KMS-11 (cell line): ENCODE results near the gene OR5B12.

Experiments
- H2AFZ ChIP-seq: fragments of 200-600 bp; sonication (generic); 2 replicates; pipeline ENCODE4 v1.6.1; 2016; ENCODE audit warnings: antibody characterized with exemption, mixed run types, low read depth
- H3K27ac ChIP-seq: fragments of 200-600 bp; sonication (generic); 2 replicates; pipeline ENCODE4 v1.6.1; 2016; ENCODE audit warnings: mild to moderate bottlenecking, mixed run types
- H3K27me3 ChIP-seq: fragments of 200-600 bp; sonication (generic); 2 replicates; pipeline ENCODE4 v1.6.1; 2017; ENCODE audit warnings: mild to moderate bottlenecking, low read depth, mixed run types, moderate library complexity; ENCODE audit not compliant: insufficient read depth
- H3K36me3 ChIP-seq: fragments of 200-600 bp; sonication (generic); 2 replicates; pipeline ENCODE4 v1.6.1; 2017; ENCODE audit warnings: mild to moderate bottlenecking, mixed run types; ENCODE audit not compliant: insufficient read depth
- H3K4me1 ChIP-seq: fragments of 200-600 bp; sonication (generic); 2 replicates; pipeline ENCODE4 v1.6.1; 2016; ENCODE audit warnings: mild to moderate bottlenecking, low read depth, mixed run types; ENCODE audit not compliant: poor library complexity, severe bottlenecking
- H3K4me2 ChIP-seq: fragments of 200-600 bp; sonication (generic); 2 replicates; pipeline ENCODE4 v1.7.0; 2016; ENCODE audit warnings: mild to moderate bottlenecking, mixed run types
- H3K4me3 ChIP-seq: fragments of 200-600 bp; sonication (generic); IDR thresholded peaks from 2 replicates; pipeline ENCODE4 v1.6.1; 2017; ENCODE audit warnings: low read depth, low read length, mixed read lengths; ENCODE audit not compliant: insufficient read depth
- H3K79me2 ChIP-seq: fragments of 200-600 bp; sonication (generic); 2 replicates; pipeline ENCODE4 v1.6.1; 2016; ENCODE audit warnings: low read depth, mixed run types; ENCODE audit not compliant: insufficient read depth
- H3K9ac ChIP-seq: fragments of 200-600 bp; sonication (generic); 2 replicates; pipeline ENCODE4 v1.6.1; 2016; ENCODE audit warnings: mild to moderate bottlenecking, mixed run types
- H4K20me1 ChIP-seq: fragments of 200-600 bp; sonication (generic); 2 replicates; pipeline ENCODE4 v1.6.1; 2016; ENCODE audit warnings: mild to moderate bottlenecking, mixed run types; ENCODE audit not compliant: insufficient read depth
- TF ChIP-seq, protein P1 (sequence below): fragments of 200-600 bp; sonication (generic); conservative IDR thresholded peaks from 2 replicates; pipeline ENCODE4 v1.6.1; 2017; ENCODE audit warnings: low read depth, mild to moderate bottlenecking, antibody characterized with exemption, low read length, moderate library complexity, mixed read lengths

Gene OR5B12

GRCh38 chr11:58442136-58442535 is at the start of gene OR5B12:
Gene OR5B12, minus strand, starts transcription at chr11:58442236. Its CDS starts 2,085 bp downstream, at chr11:58440151.
- H3K4me1 ChIP-seq: no peaks in the 10 kb centered on the region

DNA sequence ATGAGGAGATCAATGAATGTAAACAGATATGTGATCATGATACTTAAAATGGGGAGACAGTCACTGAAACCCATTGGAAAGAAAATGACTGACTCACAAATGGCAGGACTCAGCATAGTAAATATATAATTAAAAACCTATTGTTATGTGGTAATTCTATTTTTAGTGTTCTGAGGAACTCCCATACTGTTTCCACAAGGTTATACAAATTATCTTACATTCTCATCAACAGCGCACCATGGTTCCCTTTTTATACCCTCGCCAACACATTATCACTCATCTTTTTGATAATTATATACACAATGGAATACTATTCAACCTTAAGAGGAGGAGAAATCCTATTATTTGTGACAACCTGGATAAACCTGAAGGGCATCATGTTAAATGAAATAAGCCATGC is 48.8 kb upstream of the OR5B12 start:
- Histone ChIP-seq H2AFZ (no peak overlapping the region), H4K20me1 (no peaks in the 10 kb centered on the region), H3K27me3 (no peaks in the 10 kb centered on the region), H3K79me2 (no peaks in the 10 kb centered on the region), H3K9ac (no peak overlapping the region), H3K4me3 (no peak overlapping the region), H3K4me2 (no peak overlapping the region), H3K27ac (no peak overlapping the region), H3K4me1 (peaks cover 23% of the 10 kb centered on the region), H3K36me3 (no peaks in the 10 kb centered on the region)
- TF ChIP-seq, protein P1, sequence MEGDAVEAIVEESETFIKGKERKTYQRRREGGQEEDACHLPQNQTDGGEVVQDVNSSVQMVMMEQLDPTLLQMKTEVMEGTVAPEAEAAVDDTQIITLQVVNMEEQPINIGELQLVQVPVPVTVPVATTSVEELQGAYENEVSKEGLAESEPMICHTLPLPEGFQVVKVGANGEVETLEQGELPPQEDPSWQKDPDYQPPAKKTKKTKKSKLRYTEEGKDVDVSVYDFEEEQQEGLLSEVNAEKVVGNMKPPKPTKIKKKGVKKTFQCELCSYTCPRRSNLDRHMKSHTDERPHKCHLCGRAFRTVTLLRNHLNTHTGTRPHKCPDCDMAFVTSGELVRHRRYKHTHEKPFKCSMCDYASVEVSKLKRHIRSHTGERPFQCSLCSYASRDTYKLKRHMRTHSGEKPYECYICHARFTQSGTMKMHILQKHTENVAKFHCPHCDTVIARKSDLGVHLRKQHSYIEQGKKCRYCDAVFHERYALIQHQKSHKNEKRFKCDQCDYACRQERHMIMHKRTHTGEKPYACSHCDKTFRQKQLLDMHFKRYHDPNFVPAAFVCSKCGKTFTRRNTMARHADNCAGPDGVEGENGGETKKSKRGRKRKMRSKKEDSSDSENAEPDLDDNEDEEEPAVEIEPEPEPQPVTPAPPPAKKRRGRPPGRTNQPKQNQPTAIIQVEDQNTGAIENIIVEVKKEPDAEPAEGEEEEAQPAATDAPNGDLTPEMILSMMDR: no peak

More at GRCh38 chr11:58442136-58442535, at the start of gene OR5B12:
- no peaks in the 10 kb centered on the region for H3K27me3 ChIP-seq
- no peak within 1 kb of the TSS for H2AFZ ChIP-seq
- H3K4me3 ChIP-seq: no peak within 1 kb of the TSS
- H3K27ac ChIP-seq: no peak within 1 kb of the TSS
- H3K79me2 ChIP-seq: no peaks in the 10 kb centered on the region
- no peak within 1 kb of the TSS for H3K9ac ChIP-seq
- TF ChIP-seq, protein P1: no peak
- no peaks in the 10 kb centered on the region for H3K36me3 ChIP-seq
- no peak within 1 kb of the TSS for H3K4me2 ChIP-seq
- H4K20me1 ChIP-seq: no peaks in the 10 kb centered on the region

DNA sequence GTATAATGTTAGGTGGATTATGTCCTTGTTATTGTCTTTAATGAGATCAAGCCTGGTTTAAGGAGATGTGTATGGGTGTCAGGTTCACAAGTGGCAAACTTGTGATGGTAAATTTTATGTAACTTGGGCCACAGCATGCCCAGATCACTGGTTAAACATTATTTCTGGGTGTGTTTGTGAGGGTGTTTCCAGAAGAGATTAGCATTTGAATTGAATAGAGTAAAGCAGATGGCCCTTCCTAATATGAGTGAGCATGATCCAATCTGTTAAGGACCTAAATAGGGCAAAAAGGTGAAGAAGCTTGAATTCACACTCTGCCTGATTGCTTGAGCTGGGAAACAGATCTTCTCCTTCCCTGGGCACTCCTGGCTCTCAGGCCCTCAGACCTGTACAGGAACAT is 45.1 kb upstream of the OR5B12 start:
- H3K79me2 ChIP-seq: no peaks in the 10 kb centered on the region
- no peak overlapping the region for H3K27ac ChIP-seq
- no peaks in the 10 kb centered on the region for H4K20me1 ChIP-seq
- no peak overlapping the region for H2AFZ ChIP-seq
- H3K9ac ChIP-seq: no peak overlapping the region
- no peaks in the 10 kb centered on the region for H3K36me3 ChIP-seq
- H3K4me1 ChIP-seq: no peaks in the 10 kb centered on the region
- no peaks in the 10 kb centered on the region for H3K27me3 ChIP-seq
- H3K4me2 ChIP-seq: no peak overlapping the region
- TF ChIP-seq, protein P1: no peak
- H3K4me3 ChIP-seq: no peak overlapping the region

- H3K4me3 ChIP-seq: no peak overlapping the region
These were observed 43.9 kb upstream of the OR5B12 start for GRCh38 chr11:58485961-58486360.

More at GRCh38 chr11:58485961-58486360, 43.9 kb upstream of the OR5B12 start:
- no peak overlapping the region for H3K4me2 ChIP-seq
- H3K4me1 ChIP-seq: no peaks in the 10 kb centered on the region
- no peak overlapping the region for H3K27ac ChIP-seq
- H3K9ac ChIP-seq: no peak overlapping the region
- H4K20me1 ChIP-seq: no peaks in the 10 kb centered on the region
- TF ChIP-seq, protein P1: no peak
- no peaks in the 10 kb centered on the region for H3K79me2 ChIP-seq
- H3K27me3 ChIP-seq: no peaks in the 10 kb centered on the region
- H3K36me3 ChIP-seq: no peaks in the 10 kb centered on the region
- H2AFZ ChIP-seq: no peak overlapping the region
